ENCODE measurements around the gene CTBP1. TPM values are rescaled to one million over a fixed set of nuclear protein-coding genes. Genes with fewer than 3 reads are reported as not detected.

The CTBP1 gene
- total and polyA plus RNA-seq, 2 experiments from 2014 or later: 74.0 to 192 TPM

- Histone ChIP-seq H3K4me1 (ENCODE audit: insufficient read depth) (no peaks in the 10 kb centered on the region), H3K27me3 (ENCODE audit: insufficient read depth) (no peaks in the 10 kb centered on the region), H3F3A (replicated peaks; ENCODE audit: low read depth) (no peaks in the 10 kb centered on the region), H3K9me2 (ENCODE audit: insufficient read depth) (no peaks in the 10 kb centered on the region), H4K20me1 (replicated peaks; ENCODE audit: insufficient read depth) (peaks cover 14% of the 10 kb centered on the region; the same call in 1 of the 2 replicates), H3K79me2 (replicated peaks; ENCODE audit: insufficient read depth) (no peaks in the 10 kb centered on the region; the same call in 1 of the 2 replicates), H3K36me3 (ENCODE audit: insufficient read depth) (no peaks in the 10 kb centered on the region; the same call in 1 of the 2 replicates), H3K4me2 (no peak overlapping the region), H2AFZ (no peak overlapping the region), H3K4me3 (no peak overlapping the region), H3K27ac (ENCODE audit: low read depth) (no peak overlapping the region)
- ATAC-seq (no peak), DNase-seq (ENCODE audit: low spot score) (no peak)
- H3K27me3 Mint-ChIP-seq (ENCODE audit: insufficient read depth, low read depth, poor library complexity): peaks cover 7% of the 10 kb centered on the region
- no peak overlapping the region for H3K27ac Mint-ChIP-seq
- H3K36me3 Mint-ChIP-seq (ENCODE audit: low read depth): peaks cover 35% of the 10 kb centered on the region
- H3K4me3 Mint-ChIP-seq: no peak overlapping the region
- H3K9me3 Mint-ChIP-seq: no peaks in the 10 kb centered on the region
- TF ChIP-seq STAT1 (IDR thresholded peaks at IDR 0.05; ENCODE audit: unreplicated experiment) (no peak), ZNF331 (CRISPR knock-in tag; IDR thresholded peaks at IDR 0.05; ENCODE audit: low read depth) (no peak), EZH2 (IDR thresholded peaks at IDR 0.05; ENCODE audit: low read depth, unreplicated experiment) (no peak), ETS1 (IDR thresholded peaks at IDR 0.05) (no peak), POLR2AphosphoS5 (IDR thresholded peaks at IDR 0.05; ENCODE audit: low read depth) (no peak)
- no peaks in the 10 kb centered on the region; the same call in 2 of the 3 replicates for H3K4me1 Mint-ChIP-seq
Measured at GRCh38 chr4:1217366-1217765, 31.6 kb downstream of the CTBP1 start.

DNA sequence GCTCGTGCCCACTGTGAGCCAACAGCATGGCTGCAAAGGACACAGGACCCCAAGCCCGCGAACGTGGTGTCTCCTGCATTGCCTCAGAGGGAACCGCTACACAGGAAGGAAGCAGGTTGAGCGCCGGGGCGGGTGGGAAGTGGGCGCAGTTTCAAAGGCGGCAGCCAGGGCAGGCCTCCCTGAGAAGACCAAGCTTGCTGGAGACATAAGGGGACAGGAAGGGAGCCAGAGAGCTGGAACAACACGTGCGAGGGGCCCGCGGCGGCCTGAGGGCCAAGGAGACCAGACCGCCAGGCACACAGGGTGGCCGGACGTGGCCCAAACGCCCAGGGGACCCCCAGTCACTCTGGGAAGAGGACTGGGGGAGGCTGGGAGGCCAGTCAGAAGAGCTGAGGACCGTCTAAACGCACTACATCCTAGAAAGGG lies 32.0 kb downstream of the CTBP1 start:
- H3K27ac ChIP-seq (ENCODE audit: low read depth): no peak overlapping the region
- H3K79me2 ChIP-seq (replicated peaks; ENCODE audit: insufficient read depth): no peaks in the 10 kb centered on the region; the same call in 1 of the 2 replicates
- peaks cover 6% of the 10 kb centered on the region for H3K27me3 Mint-ChIP-seq (ENCODE audit: insufficient read depth, low read depth, poor library complexity)
- no peaks in the 10 kb centered on the region for H3F3A ChIP-seq (replicated peaks; ENCODE audit: low read depth)
- H3K4me3 ChIP-seq: no peak overlapping the region
- H3K9me3 Mint-ChIP-seq: no peaks in the 10 kb centered on the region
- no peak overlapping the region for H3K4me2 ChIP-seq
- H3K4me1 Mint-ChIP-seq: no peaks in the 10 kb centered on the region; the same call in 2 of the 3 replicates
- no peak overlapping the region for H2AFZ ChIP-seq
- H3K4me3 Mint-ChIP-seq: no peak overlapping the region
- no peaks in the 10 kb centered on the region; the same call in 1 of the 2 replicates for H3K36me3 ChIP-seq (ENCODE audit: insufficient read depth)
- H3K27me3 ChIP-seq (ENCODE audit: insufficient read depth): no peaks in the 10 kb centered on the region
- no peak for ATAC-seq
- DNase-seq (ENCODE audit: low spot score): no peak
- H3K9me2 ChIP-seq (ENCODE audit: insufficient read depth): no peaks in the 10 kb centered on the region
- H4K20me1 ChIP-seq (replicated peaks; ENCODE audit: insufficient read depth): peaks cover 14% of the 10 kb centered on the region; the same call in 1 of the 2 replicates
- H3K27ac Mint-ChIP-seq: no peak overlapping the region
- H3K36me3 Mint-ChIP-seq (ENCODE audit: low read depth): peaks cover 36% of the 10 kb centered on the region
- H3K4me1 ChIP-seq (ENCODE audit: insufficient read depth): no peaks in the 10 kb centered on the region
- TF ChIP-seq REST (IDR thresholded peaks at IDR 0.05; ENCODE audit: unreplicated experiment) (no peak), ZNF114 (CRISPR knock-in tag; IDR thresholded peaks at IDR 0.05) (no peak), EZH2 (IDR thresholded peaks at IDR 0.05; ENCODE audit: low read depth, unreplicated experiment) (no peak), EZH2phosphoT487 (IDR thresholded peaks at IDR 0.05; ENCODE audit: unreplicated experiment) (no peak), POLR2AphosphoS5 (IDR thresholded peaks at IDR 0.05; ENCODE audit: low read depth) (no peak), ZNF331 (CRISPR knock-in tag; IDR thresholded peaks at IDR 0.05; ENCODE audit: low read depth) (no peak)
- TF ChIP-seq, protein P1, sequence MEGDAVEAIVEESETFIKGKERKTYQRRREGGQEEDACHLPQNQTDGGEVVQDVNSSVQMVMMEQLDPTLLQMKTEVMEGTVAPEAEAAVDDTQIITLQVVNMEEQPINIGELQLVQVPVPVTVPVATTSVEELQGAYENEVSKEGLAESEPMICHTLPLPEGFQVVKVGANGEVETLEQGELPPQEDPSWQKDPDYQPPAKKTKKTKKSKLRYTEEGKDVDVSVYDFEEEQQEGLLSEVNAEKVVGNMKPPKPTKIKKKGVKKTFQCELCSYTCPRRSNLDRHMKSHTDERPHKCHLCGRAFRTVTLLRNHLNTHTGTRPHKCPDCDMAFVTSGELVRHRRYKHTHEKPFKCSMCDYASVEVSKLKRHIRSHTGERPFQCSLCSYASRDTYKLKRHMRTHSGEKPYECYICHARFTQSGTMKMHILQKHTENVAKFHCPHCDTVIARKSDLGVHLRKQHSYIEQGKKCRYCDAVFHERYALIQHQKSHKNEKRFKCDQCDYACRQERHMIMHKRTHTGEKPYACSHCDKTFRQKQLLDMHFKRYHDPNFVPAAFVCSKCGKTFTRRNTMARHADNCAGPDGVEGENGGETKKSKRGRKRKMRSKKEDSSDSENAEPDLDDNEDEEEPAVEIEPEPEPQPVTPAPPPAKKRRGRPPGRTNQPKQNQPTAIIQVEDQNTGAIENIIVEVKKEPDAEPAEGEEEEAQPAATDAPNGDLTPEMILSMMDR (conservative IDR thresholded peaks at IDR 0.05; ENCODE audit: low read depth in 2 of 2): no peak

Data from GM23338 (cell line).